K562 (cell line): Measurements from ENCODE around the gene KCNC3. TPM values are rescaled to one million over a fixed set of nuclear protein-coding genes. Genes with fewer than 3 reads are reported as not detected.

Experiments used
- ASH1L ChIP-seq: fragments of 450-650 bp; IDR thresholded peaks from 2 replicates; pipeline ENCODE4 v1.6.1; 2018; ENCODE audit warnings: borderline replicate concordance, mild to moderate bottlenecking, low read depth; ENCODE audit not compliant: partially characterized antibody
- ATF1 ChIP-seq, 2 experiments: fragments of 450-650 bp in 1 of 2; IDR thresholded peaks; 2 replicates each; pipeline ENCODE4 v1.6.1; 2016; ENCODE audit warnings: missing compliant biosample characterization in 1 of 2, missing genetic modification characterization in 1 of 2
- CHCHD3 ChIP-seq: fragments of 250-450 bp; sonication (Bioruptor Pico); IDR thresholded peaks from 2 replicates; pipeline ENCODE4 v2.1.2; 2022; ENCODE audit warnings: mild to moderate bottlenecking
- EWSR1 ChIP-seq: fragments of 450-650 bp; IDR thresholded peaks from 2 replicates; pipeline ENCODE4 v1.6.1; 2018; ENCODE audit warnings: borderline replicate concordance, mild to moderate bottlenecking, low read depth, moderate library complexity; ENCODE audit not compliant: partially characterized antibody
- HDAC6 ChIP-seq: IDR thresholded peaks from 2 replicates; pipeline ENCODE4 v1.6.1; 2012; ENCODE audit warnings: low read depth, mild to moderate bottlenecking, control low read depth, inconsistent platforms, low read length, moderate library complexity
- KHSRP ChIP-seq: fragments of 450-650 bp; IDR thresholded peaks from 2 replicates; pipeline ENCODE4 v1.6.1; 2017
- MYBL2 ChIP-seq, 2 experiments: fragments of 450-650 bp in 1 of 2; sonication (generic) in 1 of 2; formaldehyde crosslinking in 1 of 2; IDR thresholded peaks; 2 replicates each; pipeline versions ENCODE4 v1.6.1 to v1.8.1; 2017 to 2022; ENCODE audit warnings: borderline replicate concordance in 1 of 2, inconsistent platforms in 1 of 2, low read depth in 1 of 2, mild to moderate bottlenecking in 1 of 2, missing genetic modification reagents in 1 of 2, moderate library complexity in 1 of 2
- PBX2 ChIP-seq, 2 experiments: IDR thresholded peaks in 1 of 2; conservative IDR thresholded peaks in 1 of 2; 2 replicates each; pipeline ENCODE4 v1.6.1; 2016; ENCODE audit warnings: low read depth in 2 of 2, mild to moderate bottlenecking in 1 of 2, missing compliant biosample characterization in 1 of 2, missing genetic modification characterization in 1 of 2, moderate library complexity in 1 of 2
- POLR2G ChIP-seq: fragments of 200-400 bp; formaldehyde crosslinking; IDR thresholded peaks from 2 replicates; pipeline ENCODE4 v1.6.1; 2017; ENCODE audit warnings: low read depth, mild to moderate bottlenecking, antibody characterized with exemption, low read length, moderate library complexity
- RBM39 ChIP-seq: fragments of 200-400 bp; formaldehyde crosslinking; optimal IDR thresholded peaks from 2 replicates; pipeline ENCODE3; 2018; ENCODE audit warnings: low read depth, low read length
- XRCC4 ChIP-seq: IDR thresholded peaks from one replicate; pipeline ENCODE4 v1.6.1; 2011; ENCODE audit not compliant: insufficient read depth, insufficient read length; ENCODE audit errors: extremely low read depth
- ZBTB40 ChIP-seq, 2 experiments: fragments of 450-650 bp in 1 of 2; sonication (generic) in 1 of 2; formaldehyde crosslinking in 1 of 2; IDR thresholded peaks; 2 replicates each; pipeline versions ENCODE4 v1.7.1 to v1.9.0; 2016 to 2022; ENCODE audit warnings: inconsistent platforms in 1 of 2, mild to moderate bottlenecking in 1 of 2, missing genetic modification reagents in 1 of 2
- ZNF175 ChIP-seq: fragments of 200-800 bp; sonication (Bioruptor generic); IDR thresholded peaks from 2 replicates; pipeline ENCODE4 v1.6.1; 2016; ENCODE audit warnings: low read depth, mild to moderate bottlenecking, missing genetic modification characterization, missing compliant biosample characterization
- polyA plus RNA-seq, 8 experiments: library from polyadenylated mRNA; depleted of rRNA in 4 of 8; stranded (reverse) in 5 of 8; unstranded in 3 of 8; fragments of >200 nt; fragmentation: Nextera tagmentation in 2 of 8; fragmentation: Illumina TruSeq in 1 of 8; extraction: Ambion mirVana in 2 of 8; extraction: Trizol in 1 of 8; gene quantifications; 2 replicates each; pipeline versions ENCODE4 v1.2.1 to v1.2.3, GENCODE V29; 2011 to 2014; ENCODE audit warnings: inconsistent platforms in 1 of 8, missing spikeins in 1 of 8
- total RNA-seq, 7 experiments: library from RNA; depleted of rRNA in 6 of 7; stranded (reverse); fragments of >200 nt in 6 of 7; fragmentation: Illumina TruSeq in 2 of 7; extraction: Trizol in 2 of 7; gene quantifications; 2 replicates each; pipeline versions ENCODE4 v1.2.1 to v1.2.3, GENCODE V29; 2011 to 2021; ENCODE audit warnings: low replicate concordance in 1 of 7

The KCNC3 gene
- total and polyA plus RNA-seq, 9 of the 15 experiments (the other 6 are each of a cell fraction or from before 2014, with no cell fraction given), result 0.03 to 26.2 (median 2.0) TPM

- TF ChIP-seq ZBTB40 (IDR thresholded peaks at IDR 0.05) (peak; percentile 40; the same call in 1 of the 2 replicates), ZBTB40 (CRISPR knock-in tag; IDR thresholded peaks at IDR 0.05) (no peak), CHCHD3 (CRISPR knock-in tag) (no peak), POLR2G (peak; percentile 65), RBM39 (no peak), KHSRP (no peak), HDAC6 (no peak), ZNF175 (CRISPR knock-in tag) (no peak), ASH1L (no peak), EWSR1 (no peak), PBX2 (CRISPR knock-in tag; IDR thresholded peaks at IDR 0.05; ENCODE audit: low read depth) (no peak), PBX2 (tag; conservative IDR thresholded peaks at IDR 0.05; ENCODE audit: low read depth) (no peak), ATF1 (CRISPR knock-in tag; IDR thresholded peaks at IDR 0.05) (no peak), ATF1 (tag; IDR thresholded peaks at IDR 0.05) (peak; percentile 36; the same call in 1 of the 2 replicates), XRCC4 (no peak), MYBL2 (IDR thresholded peaks at IDR 0.05; ENCODE audit: low read depth) (no peak), MYBL2 (CRISPR knock-in tag; IDR thresholded peaks at IDR 0.05; ENCODE audit: borderline replicate concordance) (no peak)
These were observed at the start of gene KCNC3 (continued) for GRCh38 chr19:50329146-50329925.
